Spleen (tissue), 11 donors: Measurements from ENCODE around the gene TTC29. TPM values are rescaled to one million over a fixed set of nuclear protein-coding genes. Genes with fewer than 3 reads are reported as not detected.

Experiments used
- DNase-seq: peaks from one replicate; pipeline ENCODE4 v3.0.0-alpha.2; 2020
- H3K27ac ChIP-seq, 8 donors: fragments of 200-600 bp; sonication (generic) in 7 of 8; 1 replicate in 4 of 8; 2 replicates in 4 of 8; pipeline versions ENCODE4 v1.5.0 to v1.8.0; 2016 to 2021; ENCODE audit warnings: inconsistent platforms in 4 of 8, mild to moderate bottlenecking in 4 of 8, moderate library complexity in 1 of 8
- H3K27me3 ChIP-seq, 7 donors: fragments of 200-600 bp; sonication (generic) in 6 of 7; replicated peaks in 1 of 7; 1 replicate in 4 of 7; 2 replicates in 3 of 7; pipeline versions ENCODE4 v1.5.0 to v1.8.0; 2016 to 2021; ENCODE audit warnings: inconsistent platforms in 3 of 7, mild to moderate bottlenecking in 1 of 7
- H3K36me3 ChIP-seq, 6 donors: fragments of 200-600 bp; sonication (generic) in 5 of 6; 1 replicate in 4 of 6; 2 replicates in 2 of 6; pipeline versions ENCODE4 v1.5.0 to v1.8.0; 2016 to 2021; ENCODE audit warnings: inconsistent platforms in 2 of 6
- H3K4me1 ChIP-seq, 6 donors: fragments of 200-600 bp; sonication (generic) in 5 of 6; 1 replicate in 3 of 6; 2 replicates in 3 of 6; pipeline versions ENCODE4 v1.5.0 to v1.8.0; 2016 to 2021; ENCODE audit warnings: inconsistent platforms in 3 of 6
- H3K4me3 ChIP-seq, 8 donors: fragments of 200-600 bp; sonication (generic) in 7 of 8; 1 replicate in 4 of 8; 2 replicates in 4 of 8; pipeline versions ENCODE4 v1.5.0 to v1.8.0; 2016 to 2021; ENCODE audit warnings: inconsistent platforms in 4 of 8, mild to moderate bottlenecking in 4 of 8, moderate library complexity in 2 of 8
- H3K9me3 ChIP-seq, 8 donors: fragments of 200-600 bp; sonication (generic) in 7 of 8; 1 replicate in 4 of 8; 2 replicates in 4 of 8; pipeline versions ENCODE4 v1.5.0 to v1.8.0; 2016 to 2021; ENCODE audit warnings: inconsistent platforms in 4 of 8
- CTCF ChIP-seq, 11 experiments: fragments of 200-600 bp in 7 of 11; fragments of 450-650 bp in 4 of 11; sonication (generic) in 4 of 11; IDR thresholded peaks in 8 of 11; conservative IDR thresholded peaks in 3 of 11; 1 replicate in 7 of 11; 2 replicates in 4 of 11; pipeline versions ENCODE4 v1.4.0 to v1.8.0; 2016 to 2021; ENCODE audit warnings: antibody characterized with exemption in 11 of 11, inconsistent platforms in 4 of 11, mild to moderate bottlenecking in 1 of 11
- POLR2A ChIP-seq, 3 donors: fragments of 450-650 bp; IDR thresholded peaks; one replicate each; pipeline ENCODE4 v1.5.1; 2017; ENCODE audit warnings: antibody characterized with exemption in 3 of 3, mild to moderate bottlenecking in 1 of 3
- POLR2AphosphoS5 ChIP-seq, 3 donors: sonication (generic); formaldehyde crosslinking; IDR thresholded peaks; one replicate each; pipeline ENCODE4 v1.5.1; 2017; ENCODE audit warnings: antibody characterized with exemption in 3 of 3
- WGBS, 5 donors: extraction: QIAGEN DNeasy Blood & Tissue Kit in 3 of 5; methylation state at CpG; one replicate each; pipeline versions ENCODE4 v1.1.5 to v1.1.7; 2013 to 2018; 5-methylcytosine and 5-hydroxymethylcytosine counted together
- intact Hi-C: fragments of 100-400 bp; cut with DNase I; formaldehyde crosslinking; loops from one replicate; pipeline ENCODE4 v1.15.0; 2023; ENCODE audit warnings: low total_unique reads
- polyA plus RNA-seq, 3 donors: library from polyadenylated mRNA; stranded (reverse); fragments of 200-250 nt; gene quantifications; one replicate each; pipeline ENCODE4 v1.2.1, GENCODE V29; 2013
- total RNA-seq, 7 donors: library from RNA; depleted of rRNA in 3 of 7; stranded (reverse); fragments of >200 nt in 3 of 7; fragmentation: NEBNext Ultra II Directional in 4 of 7; extraction: Animal tissue kit (Norgen Biotek cat#: 25700) in 4 of 7; gene quantifications; one replicate each; pipeline versions ENCODE4 v1.1.0 to v1.2.1, GENCODE V29; 2016 to 2021
- donor health status: healthy with polysubstance abuse.
- donor health status: DM: no; HTN: no; CAD: no; lungs with moderate emphysema.
- donor health status: DM: no; HTN: no; CAD: no.
- donor health status: Bipolar disorder and iron deficiency.
- donor health status: healthy.
- donor health status: DM: no; HTN: no; CAD: no.
- donor health status: DM: yes; HTN: yes; CAD: no.

Gene TTC29
- total and polyA plus RNA-seq, 10 donors: 0.08 TPM; not detected in 9

GRCh38 chr4:146960634-146961033 lies 15.0 kb upstream of the TTC29 start:
- peaks cover 0 to 20% (median 0%) of the 10 kb centered on the region in 7 donors for H3K27me3 ChIP-seq
- no peaks in the 10 kb centered on the region for H3K4me1 ChIP-seq
- intact Hi-C loops: no loop called here
- H3K4me3 ChIP-seq: no peak overlapping the region
- H3K27ac ChIP-seq: no peak overlapping the region
- no peaks in the 10 kb centered on the region for H3K9me3 ChIP-seq
- DNase-seq: no peak
- WGBS, 5 donors: 49 to 58% (median 57%) methylated on average over 2 of the region's 2 CpGs
- TF ChIP-seq CTCF (IDR thresholded peaks at IDR 0.05 in 8 of 11, conservative IDR thresholded peaks at IDR 0.05 in 3 of 11) (no peak), POLR2AphosphoS5 (IDR thresholded peaks at IDR 0.05) (no peak), POLR2A (IDR thresholded peaks at IDR 0.05) (no peak)
- H3K36me3 ChIP-seq: no peaks in the 10 kb centered on the region

- H3K27ac ChIP-seq: no peak overlapping the region
- H3K4me3 ChIP-seq: no peak overlapping the region
- H3K36me3 ChIP-seq: no peaks in the 10 kb centered on the region
- intact Hi-C loops: no loop called here
- TF ChIP-seq POLR2A (IDR thresholded peaks at IDR 0.05): no peak
- no peak for TF ChIP-seq CTCF (IDR thresholded peaks at IDR 0.05 in 8 of 11, conservative IDR thresholded peaks at IDR 0.05 in 3 of 11)
- no peak for TF ChIP-seq POLR2AphosphoS5 (IDR thresholded peaks at IDR 0.05)
- no peak for DNase-seq
- no peaks in the 10 kb centered on the region for H3K4me1 ChIP-seq
- H3K9me3 ChIP-seq: no peaks in the 10 kb centered on the region
- WGBS, 5 donors: 84 to 97% (median 93%) methylated on average over 1 of the region's 1 CpG
- peaks cover 0 to 20% (median 0%) of the 10 kb centered on the region in 7 donors for H3K27me3 ChIP-seq
These were observed 14.0 kb upstream of the TTC29 start for GRCh38 chr4:146959692-146960091.

GRCh38 chr4:146957237-146957636 lies 11.6 kb upstream of the TTC29 start:
- intact Hi-C loops: no loop called here
- no peak for DNase-seq
- Histone ChIP-seq H3K4me3 (no peak overlapping the region), H3K27ac (no peak overlapping the region), H3K27me3 (peaks cover 0 to 23% (median 0%) of the 10 kb centered on the region in 7 donors), H3K36me3 (no peaks in the 10 kb centered on the region), H3K4me1 (no peaks in the 10 kb centered on the region), H3K9me3 (no peaks in the 10 kb centered on the region)
- TF ChIP-seq POLR2A (IDR thresholded peaks at IDR 0.05): no peak
- TF ChIP-seq CTCF (IDR thresholded peaks at IDR 0.05 in 8 of 11, conservative IDR thresholded peaks at IDR 0.05 in 3 of 11): no peak
- no peak for TF ChIP-seq POLR2AphosphoS5 (IDR thresholded peaks at IDR 0.05)
- 55 to 82% (median 71%) methylated on average over 4 of the region's 4 CpGs for WGBS, 5 donors

- H3K4me3 ChIP-seq: no peak overlapping the region
- H3K9me3 ChIP-seq: no peaks in the 10 kb centered on the region
- DNase-seq: no peak
- H3K27me3 ChIP-seq: peaks cover 0 to 57% (median 0%) of the 10 kb centered on the region in 7 donors
- H3K4me1 ChIP-seq: no peaks in the 10 kb centered on the region
- TF ChIP-seq CTCF (IDR thresholded peaks at IDR 0.05 in 8 of 11, conservative IDR thresholded peaks at IDR 0.05 in 3 of 11) (no peak), POLR2A (IDR thresholded peaks at IDR 0.05) (no peak), POLR2AphosphoS5 (IDR thresholded peaks at IDR 0.05) (no peak)
- WGBS, 5 donors: 81 to 95% (median 88%) methylated on average over 2 of the region's 2 CpGs
- H3K36me3 ChIP-seq: no peaks in the 10 kb centered on the region
- H3K27ac ChIP-seq: no peak overlapping the region
- intact Hi-C loops: no loop called here
These were observed 7.2 kb upstream of the TTC29 start for GRCh38 chr4:146952896-146953295.
